ENCODE results near the gene XCR1.
"Not testable (repeated sequence)": the region's sequence is repeated elsewhere in the genome, so short reads cannot be mapped to it uniquely, and the experiment has no call there.

XCR1 gene

DNA sequence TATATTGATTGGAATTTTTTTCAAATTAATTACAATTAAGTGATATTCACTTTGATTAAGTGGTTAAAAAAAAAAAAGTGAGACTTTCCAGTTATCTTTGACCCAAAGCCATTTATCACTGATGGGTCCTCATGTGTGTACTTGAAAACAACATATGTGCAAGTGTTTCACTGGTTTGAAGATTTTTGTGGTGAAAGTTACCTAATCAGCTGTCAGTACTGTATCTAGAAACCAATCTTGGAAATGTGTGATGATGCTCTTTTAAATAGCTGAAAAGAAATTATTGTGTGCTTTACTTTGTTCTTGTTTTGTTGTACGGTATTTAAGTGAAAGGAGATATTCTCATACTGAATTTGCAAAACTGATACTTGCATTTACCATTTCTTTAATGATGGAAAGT lies 11.6 kb upstream of the XCR1 start:
- ATAC-seq (no peak), DNase-seq (no peak)

- not testable (repeated sequence) for ATAC-seq, DNase-seq
Measured at GRCh38 chr3:46038071-46038470, 10.8 kb upstream of the XCR1 start.

DNA sequence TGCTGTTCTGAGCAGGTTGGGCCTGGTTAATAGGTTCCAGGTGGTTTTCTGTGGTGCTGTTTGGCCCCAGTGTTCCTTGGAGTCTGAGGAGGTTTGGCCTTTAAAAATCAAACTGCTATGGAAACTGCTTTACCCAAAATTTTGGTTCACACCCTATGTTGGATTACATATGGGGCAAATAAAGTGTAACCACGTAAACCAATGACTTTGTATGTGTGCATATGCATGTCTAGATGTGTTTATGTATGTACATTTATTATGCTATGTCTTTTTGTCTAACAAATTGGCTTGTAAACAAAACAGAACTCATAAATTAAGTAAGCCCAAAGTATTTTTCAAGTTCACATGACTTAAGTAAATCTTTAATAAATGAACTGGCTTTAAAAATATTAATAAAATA lies 8.9 kb upstream of the XCR1 start:
- DNase-seq = no peak
- ATAC-seq = no peak

- ATAC-seq (no peak), DNase-seq (no peak)
Measured at GRCh38 chr3:46031747-46032146, 4.5 kb upstream of the XCR1 start.

GRCh38 chr3:46031269-46031668 lies 4.0 kb upstream of the XCR1 start:
- ATAC-seq = no peak

DNA sequence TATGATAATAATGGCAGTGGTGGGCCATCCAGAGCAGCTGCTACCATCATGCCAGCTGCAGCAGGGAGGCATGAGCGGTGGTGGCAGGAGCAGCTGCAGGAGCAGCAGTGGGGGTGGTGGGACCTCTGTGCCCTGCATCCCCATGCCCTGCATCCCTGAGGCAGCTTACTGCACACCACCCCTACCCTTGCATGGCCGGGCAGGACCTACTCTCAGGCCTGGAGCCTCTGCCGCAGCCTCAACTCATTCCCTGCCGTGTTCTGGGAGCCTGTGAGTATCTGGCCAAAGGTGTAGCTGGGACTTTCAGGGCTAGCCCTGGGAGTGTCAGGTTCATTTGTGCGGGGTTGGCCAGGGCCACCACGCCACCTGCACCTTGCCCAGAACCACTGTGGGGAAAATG lies 3.3 kb upstream of the XCR1 start:
- DNase-seq (no peak), ATAC-seq (no peak)

More at GRCh38 chr3:46031269-46031668, 4.0 kb upstream of the XCR1 start:
- DNase-seq = no peak

DNA sequence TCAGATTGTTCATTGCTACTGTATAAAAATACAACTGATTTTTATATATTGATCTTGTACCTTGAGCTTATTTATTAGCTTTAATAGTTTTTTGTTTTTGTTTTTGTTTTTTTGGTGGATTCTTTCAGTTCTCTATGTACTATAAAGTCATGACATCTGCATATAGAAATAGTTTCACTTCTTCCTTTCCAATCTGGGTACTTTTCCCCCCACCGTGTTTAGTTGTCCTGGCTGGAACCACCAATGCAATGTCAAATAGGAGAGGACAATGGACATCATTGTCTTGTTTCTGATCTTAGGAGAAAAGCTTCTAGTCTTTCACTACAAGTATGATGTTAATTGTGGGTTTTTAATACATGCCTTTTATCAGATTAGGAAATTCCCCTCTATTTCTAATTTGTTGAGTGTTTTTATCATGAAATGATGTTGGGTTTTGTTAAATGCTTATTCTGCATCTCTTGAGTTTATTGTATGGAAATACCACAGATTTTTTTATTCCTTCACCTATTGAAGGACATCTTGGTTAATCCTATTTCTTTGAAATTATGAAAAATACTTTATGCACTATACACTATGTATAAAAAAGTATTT lies 2.8 kb upstream of the XCR1 start:
- ATAC-seq (no peak), DNase-seq (no peak)

DNA sequence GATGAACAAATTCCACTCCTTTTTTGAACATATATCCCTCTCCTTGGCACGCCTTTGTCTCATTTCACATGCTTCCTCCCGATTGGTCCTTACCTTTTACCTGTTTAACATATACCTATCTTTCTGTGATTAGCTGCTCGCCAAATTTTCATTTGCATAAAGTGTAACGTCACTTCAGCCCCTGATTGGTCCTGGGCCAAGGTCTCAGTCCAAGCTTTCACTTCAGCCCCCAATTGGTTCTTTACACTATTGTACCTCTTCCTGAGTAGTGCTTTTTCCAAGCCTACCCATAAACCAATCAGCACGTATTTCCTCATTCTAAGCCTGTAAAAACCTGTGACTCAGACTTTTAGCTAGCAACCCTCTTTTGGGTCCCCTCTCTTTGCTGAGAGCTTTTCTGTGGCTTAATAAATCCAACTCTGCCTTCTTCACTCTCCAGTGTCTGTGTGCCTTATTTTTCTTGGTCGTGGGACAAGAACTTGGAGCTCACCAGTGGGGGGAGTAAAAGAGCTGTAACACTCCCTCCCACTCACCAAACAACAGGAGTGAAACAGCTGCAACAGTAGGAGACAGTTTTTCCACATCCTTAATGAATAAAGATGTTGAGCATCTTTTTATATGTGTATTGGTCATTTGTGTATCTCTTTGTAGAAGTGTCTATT lies 584 bp upstream of the XCR1 start:
- ATAC-seq (no peak), DNase-seq (no peak)

- ATAC-seq = no peak
- DNase-seq = no peak
Measured at GRCh38 chr3:46025139-46025538, 2.1 kb downstream of the XCR1 start.

DNA sequence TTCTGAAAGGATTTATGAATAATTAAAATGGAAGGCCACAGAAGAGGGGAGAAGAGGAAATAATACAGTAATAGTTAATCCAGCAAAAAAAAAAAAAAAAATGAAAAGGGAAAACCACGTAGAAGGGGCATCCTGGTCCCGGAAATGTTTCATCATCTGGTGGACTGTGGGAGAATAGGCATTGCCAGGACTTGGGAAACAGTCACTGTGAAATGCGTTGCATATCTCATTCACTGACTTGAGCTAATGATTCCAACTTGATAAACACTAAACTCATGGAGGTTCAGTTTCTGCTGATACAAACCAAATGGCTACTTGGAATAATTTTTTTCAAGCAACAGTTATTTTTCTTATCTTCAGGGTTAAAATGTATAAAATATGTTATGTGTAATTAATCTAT lies 3.2 kb downstream of the XCR1 start:
- no peak for DNase-seq
- ATAC-seq = no peak

DNA sequence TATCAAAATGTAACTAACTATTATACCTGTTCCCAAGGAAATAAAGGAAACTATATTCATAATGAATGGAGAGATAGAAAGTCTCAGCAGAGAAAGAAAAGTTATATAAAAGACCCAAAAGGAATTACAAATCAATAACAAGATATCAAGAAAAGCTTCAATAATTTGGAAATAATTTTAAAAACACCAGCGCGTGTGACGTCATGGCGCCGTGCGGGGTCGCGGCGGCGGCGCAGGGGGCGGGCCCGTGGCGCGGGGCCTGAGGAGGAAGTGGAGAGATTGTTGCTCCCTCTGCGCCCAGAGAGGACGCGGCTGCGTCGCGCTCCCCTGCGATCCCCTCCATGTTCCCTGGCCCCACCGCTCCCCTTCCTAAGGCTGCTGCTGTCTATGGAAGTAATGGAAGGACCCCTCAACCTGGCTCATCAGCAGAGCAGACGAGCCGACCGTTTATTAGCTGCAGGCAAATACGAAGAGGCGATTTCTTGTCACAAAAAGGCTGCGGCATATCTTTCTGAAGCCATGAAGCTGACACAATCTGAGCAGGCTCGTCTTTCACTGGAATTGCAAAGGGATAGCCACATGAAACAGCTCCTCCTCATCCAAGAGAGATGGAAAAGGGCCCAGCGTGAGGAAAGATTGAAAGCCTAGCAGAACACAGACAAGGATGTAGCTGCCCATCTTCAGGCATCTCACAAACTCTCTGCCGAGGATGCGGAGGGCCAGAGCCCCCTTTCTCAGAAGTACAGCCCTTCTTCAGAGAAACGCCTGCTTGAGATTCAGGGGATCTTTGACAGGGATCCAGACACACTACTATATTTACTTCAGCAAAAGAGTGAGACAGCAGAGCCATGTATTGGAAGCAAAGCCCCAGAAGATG lies 4.1 kb downstream of the XCR1 start:
- no peak for DNase-seq

DNA sequence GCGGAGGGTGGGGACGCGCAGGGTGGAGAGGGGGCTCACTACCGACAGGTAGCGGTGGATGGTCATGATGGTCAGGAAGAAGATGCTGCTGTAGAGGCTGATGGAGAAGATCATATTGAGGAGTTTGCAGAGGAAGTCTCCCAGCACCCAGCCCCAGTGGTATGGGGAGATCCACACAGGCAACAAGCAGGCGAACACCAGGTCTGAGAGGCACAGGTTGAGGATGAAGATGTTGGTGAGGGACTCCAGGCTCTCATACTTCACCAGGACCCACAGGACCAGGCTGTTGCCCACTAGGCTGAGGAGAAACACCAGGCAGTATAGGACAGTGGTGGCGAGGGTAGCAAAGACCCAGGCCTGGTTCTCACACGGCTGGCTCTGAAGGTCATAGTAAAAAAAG lies 5.8 kb downstream of the XCR1 start:
- DNase-seq (no peak), ATAC-seq (no peak)

More for the DNA sequence above, 4.1 kb downstream of the XCR1 start:
- ATAC-seq = no peak

GRCh38 chr3:46020766-46021510 lies 6.3 kb downstream of the XCR1 start:
- DNase-seq (no peak), ATAC-seq (no peak)

GRCh38 chr3:46019707-46020106 lies 7.6 kb downstream of the XCR1 start:
- DNase-seq (peak; percentile 53), ATAC-seq (peak; percentile 78)

- ATAC-seq (peak; percentile 59), DNase-seq (no peak)
Measured at GRCh38 chr3:46017720-46018119, 9.6 kb downstream of the XCR1 start.

- no peak for DNase-seq
- peak; percentile 20 for ATAC-seq
Measured at GRCh38 chr3:46013316-46014094, 13.8 kb downstream of the XCR1 start.

GRCh38 chr3:46012246-46012645 lies 15.0 kb downstream of the XCR1 start:
- DNase-seq = no peak
- ATAC-seq = no peak

DNA sequence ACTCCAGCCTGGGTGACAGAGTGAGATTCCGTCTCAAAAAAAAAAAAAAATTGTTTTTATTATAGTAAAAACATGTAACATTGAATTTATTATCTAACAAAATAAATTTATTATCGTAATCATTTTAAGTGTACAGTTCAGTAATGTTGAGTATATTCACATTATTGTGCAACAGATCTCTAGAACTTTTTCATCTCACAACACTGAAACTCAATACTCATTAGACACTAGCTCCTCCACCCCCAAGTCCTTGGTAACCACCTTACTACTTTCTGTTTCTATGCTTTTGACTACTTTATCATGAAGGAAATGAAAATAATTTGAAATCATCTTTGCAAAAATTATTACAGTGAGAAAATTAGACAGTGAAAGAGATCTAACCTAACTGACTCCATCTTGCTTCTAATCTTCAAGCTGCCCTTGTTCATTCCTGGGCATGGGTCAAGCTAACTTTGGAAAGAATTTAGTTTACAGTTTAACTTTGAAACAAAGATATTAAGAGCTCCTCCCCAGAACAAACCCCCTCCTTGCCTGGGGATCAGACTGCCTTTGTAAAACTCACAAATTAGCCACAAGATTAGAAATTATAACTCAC lies 16.7 kb downstream of the XCR1 start:
- DNase-seq = no peak
- ATAC-seq = no peak

DNA sequence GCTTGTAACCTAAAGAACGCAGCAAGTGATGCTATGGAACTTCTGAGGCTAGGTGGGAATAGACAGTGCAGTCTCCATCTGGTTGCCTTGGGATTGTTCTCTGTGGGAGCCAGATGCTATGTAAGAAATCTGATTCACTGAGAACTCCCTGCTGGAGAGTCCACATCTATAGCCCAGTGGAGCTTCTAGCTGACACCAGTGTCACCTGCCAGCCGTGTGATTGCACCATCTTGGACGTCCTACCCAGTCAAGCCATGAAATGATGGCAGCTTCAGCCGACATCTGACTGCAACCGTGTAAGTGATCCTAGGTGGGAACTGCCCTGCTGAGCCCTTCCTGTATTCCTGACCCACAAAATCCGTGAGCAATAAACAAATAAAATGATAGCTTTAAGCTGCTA lies 19.2 kb downstream of the XCR1 start:
- no peak for DNase-seq
- ATAC-seq = no peak

- DNase-seq = no peak
- no peak for ATAC-seq
Measured at GRCh38 chr3:46007280-46007679, 20.0 kb downstream of the XCR1 start.
